Measurements from ENCODE around the gene BHLHE23.
A peak's percentile ranks its signal among the peaks of the same experiment; 100 is the strongest.

The BHLHE23 gene

DNA sequence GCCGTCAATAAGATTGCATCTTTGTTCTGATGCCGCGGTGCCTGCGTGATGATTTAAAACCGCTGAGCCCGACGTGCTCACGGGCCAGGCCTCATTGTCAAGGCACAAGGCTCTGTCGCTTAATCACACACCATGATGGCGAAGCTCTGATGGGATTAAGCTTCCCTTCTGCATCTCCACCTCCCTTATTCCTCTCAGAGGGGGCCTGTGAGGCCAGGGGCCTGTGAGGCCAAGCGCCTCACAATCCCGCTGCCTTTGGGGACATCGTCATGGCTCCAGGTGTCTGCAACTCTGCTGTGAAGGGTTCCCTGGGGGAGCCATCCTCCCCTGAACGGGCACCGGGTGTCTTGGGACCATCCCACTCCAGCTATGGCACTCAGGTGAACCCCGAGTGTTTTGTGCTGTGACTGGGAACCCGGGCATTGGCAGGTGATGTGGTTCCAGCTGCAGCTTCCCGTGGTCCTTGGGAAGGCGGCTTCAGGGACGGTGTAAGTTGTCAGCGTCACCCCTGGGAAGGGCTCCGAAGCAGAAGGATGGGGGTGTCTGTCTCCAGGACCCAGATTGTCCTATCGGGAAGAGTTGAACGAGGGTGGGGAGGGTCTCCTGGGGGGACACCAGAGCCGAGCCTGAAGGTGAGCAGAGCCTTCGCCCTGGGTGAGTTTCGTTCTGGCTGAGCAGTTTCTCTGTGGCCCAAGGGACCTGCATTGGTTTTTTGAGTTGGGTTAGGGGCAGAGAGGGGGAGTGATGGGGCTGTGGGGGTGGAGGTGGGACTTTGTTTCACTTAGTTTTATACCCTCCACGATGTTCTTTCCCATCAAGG lies 18.0 kb upstream of the BHLHE23 start:
- DNase-seq, result no peak

DNA sequence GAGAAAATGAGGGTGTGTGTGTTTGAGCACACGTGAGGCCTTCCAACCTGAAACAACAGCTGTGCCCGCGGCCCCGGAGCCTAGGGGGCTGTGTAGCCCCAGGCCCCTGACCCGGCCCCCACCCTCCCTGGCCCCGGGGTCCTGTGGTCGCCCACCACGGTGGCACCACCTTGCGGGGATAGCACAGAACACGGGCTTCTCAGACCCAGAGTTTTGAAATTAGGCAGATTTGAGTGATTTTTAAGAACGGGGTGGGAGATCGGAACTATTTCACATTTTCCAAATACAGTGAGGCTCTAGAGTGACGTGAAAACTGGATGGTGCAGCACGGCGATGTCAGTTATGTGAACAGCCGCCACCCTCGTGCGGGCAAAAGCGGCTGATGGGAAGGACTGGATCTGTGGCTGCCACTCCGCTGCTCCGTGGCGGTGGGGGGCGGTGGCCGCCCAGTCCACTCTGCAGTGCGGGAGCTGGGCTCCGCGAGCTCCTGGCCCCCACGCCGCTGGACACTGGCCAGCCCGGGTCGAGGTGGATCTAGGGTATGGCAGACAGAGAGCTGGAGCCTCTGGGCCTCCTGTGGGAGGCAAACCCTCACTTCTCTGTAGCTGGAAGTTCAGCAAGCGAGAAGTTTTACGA lies 17.3 kb upstream of the BHLHE23 start:
- DNase-seq, result no peak

DNA sequence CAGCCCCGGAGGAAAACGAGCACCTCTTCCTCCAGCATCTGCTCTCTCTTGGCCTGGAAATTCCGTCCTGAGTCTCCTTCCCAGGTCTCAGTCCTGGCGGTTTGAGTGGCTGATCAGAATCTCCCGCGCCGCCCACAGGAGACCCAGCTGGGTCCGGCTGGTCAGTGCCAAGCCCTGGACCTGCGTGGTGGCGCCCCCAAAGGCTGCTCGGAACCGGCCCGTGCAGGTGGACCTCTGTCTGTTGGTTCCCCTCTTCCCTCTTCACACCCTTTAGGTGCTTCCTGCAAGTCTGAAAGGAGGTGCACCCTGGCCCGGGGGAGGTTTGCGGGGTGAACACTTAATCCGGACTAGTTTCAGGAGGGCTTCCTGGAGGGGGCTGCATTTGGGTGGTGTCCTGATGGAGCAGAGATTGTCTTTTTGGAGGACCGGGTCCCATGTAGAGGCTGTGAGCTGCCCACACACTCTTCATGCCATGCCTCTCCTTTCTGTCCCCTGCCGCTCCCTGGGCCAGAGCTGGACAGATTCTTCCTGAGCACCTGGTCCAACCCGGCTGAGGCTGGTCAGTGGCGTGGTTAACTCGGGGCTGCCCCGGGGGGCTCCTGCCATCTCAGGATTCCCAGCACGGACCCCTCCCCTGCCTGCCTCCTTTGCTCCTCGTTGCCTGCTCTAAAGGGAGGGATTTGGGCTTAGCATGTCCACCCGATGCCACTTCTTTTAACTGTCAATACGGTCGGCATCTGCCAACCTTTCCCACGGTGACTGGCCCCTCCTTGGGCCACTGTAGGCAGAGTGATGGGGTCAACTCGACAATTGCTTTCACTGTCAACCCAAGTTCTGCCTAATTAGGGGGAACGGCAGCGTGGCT lies 16.5 kb upstream of the BHLHE23 start:
- DNase-seq, result no peak

DNA sequence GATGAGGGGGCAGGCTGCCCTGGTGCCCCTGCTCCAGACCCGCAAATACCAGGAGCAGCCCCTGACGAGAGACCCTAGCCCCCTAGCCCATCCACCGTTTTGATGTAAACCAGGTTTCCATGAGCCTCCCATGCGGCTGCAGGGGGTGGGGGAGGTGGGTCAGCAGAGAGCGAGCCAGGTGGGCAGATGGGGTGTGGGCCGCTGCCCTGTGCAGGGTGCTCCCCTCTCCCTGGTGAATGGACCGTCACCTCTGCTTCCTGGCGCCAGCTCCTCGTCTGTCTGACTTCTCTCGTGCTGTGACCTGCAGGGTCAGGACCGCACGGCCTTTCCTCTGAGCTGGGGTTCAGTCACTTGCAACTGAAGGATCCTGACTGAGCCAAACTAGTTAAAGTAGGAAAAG lies 15.7 kb upstream of the BHLHE23 start:
- no peak for DNase-seq

DNA sequence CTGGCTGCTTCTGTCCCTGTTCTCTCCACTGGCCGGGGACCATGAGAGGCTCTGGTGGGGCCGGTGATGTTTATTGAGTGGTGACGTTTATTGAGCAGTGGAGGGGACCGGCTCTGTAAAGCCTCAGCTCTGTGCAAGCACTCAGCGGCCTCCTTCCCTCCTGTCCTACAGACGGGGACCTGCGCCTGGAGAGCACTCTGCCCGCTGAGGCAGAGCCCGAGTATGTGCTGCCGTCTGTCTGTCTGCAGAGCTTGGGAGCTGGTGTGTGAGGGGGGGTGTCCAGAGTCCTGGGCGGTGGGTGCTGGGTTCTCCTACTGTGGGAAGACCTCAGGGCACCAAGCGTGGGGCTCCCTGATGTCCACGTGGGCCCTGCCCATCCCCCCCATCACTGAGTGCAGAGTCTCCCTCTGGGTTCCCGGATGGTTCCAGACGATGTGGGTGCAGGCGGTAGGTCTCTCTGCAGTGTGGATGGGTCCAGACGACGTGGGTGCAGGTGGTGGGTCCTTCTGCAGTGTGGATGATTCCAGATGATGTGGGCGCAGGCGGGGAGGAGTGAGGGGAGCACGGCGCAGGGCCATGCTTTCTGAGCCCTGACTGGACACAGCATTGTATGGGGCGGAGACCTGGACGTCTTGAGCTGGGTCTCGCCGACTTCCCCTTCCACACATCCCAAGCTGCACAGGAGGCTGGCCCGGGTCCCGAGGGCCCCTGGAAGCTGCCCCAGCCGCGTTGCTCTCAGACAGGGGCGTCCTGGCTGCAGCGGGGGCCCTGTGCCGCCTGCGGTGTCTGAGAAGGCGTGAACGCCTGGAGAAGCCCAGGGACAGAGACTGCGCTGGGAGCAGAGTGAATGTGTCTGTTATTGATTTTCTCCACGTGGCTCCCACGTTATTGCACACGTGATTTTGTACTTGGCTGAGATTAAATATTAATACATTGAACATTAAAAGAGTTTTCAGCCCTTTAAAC lies 14.9 kb upstream of the BHLHE23 start:
- no peak for DNase-seq

DNA sequence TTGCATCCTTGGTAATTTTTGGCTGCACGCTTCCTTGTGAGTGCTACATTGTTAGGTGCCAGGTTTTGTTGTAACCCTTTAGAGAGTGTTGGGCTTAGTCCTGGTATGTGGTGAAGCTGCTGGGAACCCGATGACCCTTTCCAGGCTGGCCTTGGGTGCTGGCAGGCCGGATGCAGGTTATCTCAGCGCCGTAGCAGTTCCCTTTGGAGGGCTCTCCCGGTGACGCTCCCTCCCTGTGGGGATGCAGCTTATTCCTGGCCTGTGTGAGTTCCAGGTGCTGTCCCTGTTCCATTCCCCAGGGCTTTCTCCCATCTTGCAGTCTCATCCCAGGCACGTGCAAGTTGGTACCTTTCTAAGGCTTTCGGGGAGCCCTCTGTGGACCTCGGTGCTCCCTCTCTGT lies 13.9 kb upstream of the BHLHE23 start:
- DNase-seq, result no peak

DNA sequence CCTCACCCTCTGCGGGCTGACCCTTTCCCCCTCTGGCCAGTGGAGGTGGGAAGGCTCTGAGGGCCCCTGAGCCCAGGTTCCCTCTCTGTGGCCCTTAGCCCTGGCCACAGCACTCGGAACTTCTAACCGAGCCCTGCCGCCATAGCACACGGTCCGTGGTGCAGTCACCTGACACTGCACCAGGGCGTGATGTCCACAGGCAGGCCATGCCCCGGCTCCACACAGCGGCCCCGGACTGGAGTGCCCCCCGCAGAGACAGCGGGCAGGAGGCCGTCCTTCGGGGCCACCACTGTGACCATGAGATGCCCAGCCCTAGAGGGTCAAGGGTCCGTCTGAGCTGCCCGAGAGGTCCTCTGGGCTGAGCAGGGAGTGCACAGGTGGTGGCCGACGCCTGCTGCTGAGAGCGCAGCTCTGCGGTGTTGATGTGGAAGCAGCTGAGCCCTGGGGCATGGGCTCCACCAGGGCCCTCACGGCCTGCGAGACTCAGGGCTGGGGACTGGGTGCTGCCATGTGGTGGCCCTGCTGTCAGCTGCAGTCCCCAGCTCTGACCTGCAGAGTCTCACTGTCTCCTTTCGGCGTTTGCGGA lies 11.2 kb upstream of the BHLHE23 start:
- DNase-seq, result no peak

DNA sequence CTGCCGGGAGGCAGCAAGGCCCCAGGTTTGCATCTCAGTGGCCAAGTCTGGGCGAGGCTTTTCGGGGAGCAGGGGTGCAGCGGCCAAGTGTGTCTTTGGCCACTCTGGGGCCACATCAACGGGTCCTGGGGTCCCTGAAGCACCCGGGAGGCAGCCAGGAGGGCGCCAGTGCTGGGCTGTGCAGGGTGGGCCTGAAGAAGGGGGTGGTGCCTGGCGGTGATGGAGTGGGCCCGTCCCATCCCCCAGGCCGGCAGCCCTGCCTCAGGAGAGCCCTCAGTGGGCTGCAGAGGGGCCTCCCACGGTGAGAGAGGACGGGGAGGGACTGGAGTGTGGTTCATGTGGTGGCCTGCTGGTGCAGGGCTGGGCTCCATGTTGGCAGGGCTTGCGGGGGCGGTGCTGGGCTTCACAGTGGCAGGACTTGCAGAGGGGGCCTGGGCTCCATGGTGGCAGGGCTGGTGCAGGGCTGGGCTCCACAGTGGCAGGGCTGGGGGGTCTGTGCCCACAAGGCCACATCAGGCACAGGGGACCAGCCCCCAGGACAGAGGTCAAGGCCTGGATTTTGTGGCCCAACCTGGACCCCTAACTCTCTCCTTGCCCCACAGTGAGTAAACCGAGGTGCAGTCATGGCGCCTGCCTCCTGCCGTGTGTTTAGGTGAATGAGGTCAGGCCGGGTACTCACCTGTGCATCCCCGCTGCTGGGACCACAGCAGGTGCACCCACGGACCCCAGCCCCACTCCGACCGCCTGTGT lies 10.5 kb upstream of the BHLHE23 start:
- DNase-seq, result no peak

DNA sequence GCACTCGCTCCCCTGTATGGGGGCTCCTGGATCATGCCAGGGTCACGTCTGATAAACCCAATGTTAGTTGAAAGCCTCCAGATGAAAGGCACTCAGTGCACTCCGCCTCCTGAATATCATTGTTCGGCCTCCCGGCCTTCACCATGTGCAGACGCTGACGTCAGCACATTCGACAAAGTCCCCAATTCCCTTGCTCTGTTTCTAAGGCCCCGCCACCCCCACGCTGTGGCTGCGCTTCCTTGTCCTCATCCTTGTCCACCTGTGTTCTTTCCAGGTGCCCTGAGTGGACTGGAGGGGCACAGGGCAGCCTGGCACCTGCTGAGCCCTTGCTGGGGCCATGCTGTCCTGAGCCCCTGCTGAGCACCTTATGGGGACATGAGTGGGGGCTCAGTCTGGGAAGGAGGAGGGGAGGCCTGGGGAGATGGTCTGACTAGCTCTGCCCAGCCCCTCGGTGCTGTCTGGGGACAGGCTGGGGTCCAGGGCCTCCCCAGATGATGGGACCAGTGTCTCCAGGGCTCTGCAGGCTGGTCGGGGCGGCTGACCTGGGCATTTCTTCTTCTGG lies 9.8 kb upstream of the BHLHE23 start:
- no peak for DNase-seq

DNA sequence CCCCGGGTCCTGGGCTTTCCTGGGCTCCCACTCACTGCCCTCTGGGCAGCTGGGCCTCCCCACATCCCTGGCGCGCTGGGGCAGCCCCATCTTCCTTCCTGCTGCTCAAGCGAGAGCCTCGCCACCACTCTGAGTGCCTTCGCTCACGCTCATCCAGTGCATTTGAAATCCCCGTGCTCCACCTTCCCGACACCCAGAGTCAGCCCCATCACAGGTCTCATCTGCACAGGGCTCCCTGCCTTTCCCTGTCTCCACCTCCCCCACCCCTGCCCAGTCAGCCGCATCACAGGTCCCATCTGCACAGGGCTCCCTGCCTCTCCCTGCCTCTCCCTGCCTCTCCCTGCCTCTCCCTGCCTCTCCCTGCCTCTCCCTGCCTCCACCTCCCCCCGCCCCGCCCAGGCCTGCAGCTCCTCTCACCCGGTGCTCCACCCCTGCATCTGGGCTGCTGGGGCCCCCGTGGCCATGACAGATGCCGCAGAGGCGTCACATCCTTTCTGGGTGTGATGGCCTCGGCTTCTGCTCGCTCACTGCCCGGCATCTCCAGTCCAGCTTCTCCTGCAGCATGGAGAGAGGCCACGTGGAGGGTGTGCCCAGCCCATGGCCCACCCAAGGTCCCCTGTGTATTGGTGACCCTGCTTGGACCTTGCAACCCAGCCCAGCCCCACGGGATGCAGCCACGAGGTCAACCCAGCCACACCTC lies 9.0 kb upstream of the BHLHE23 start:
- no peak for DNase-seq

DNA sequence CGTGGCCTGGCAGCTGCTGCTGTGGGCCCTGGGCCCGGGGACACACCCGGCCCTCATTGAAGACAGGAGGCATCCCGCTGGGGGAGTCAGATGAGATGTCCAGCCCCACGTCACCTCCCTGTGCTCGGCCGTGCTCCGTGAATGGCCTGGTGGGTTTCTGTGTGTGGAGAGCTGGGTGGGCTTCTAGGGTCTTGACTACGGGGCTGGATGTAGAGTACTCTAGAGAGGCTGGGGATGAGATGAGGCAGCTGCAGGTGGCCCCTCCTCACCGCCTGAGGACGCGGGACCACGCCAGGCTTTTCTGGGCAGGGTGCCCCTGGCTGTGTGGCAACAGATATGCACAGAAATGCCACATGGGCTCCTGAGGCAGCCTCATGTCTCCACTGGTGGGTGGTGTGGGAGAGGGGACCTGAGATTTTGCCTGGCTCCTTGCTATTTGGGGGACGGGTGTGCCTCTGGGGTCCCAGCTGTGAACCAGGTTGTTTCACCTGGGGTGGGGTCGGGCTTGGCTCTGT lies 8.4 kb upstream of the BHLHE23 start:
- no peak for DNase-seq

DNA sequence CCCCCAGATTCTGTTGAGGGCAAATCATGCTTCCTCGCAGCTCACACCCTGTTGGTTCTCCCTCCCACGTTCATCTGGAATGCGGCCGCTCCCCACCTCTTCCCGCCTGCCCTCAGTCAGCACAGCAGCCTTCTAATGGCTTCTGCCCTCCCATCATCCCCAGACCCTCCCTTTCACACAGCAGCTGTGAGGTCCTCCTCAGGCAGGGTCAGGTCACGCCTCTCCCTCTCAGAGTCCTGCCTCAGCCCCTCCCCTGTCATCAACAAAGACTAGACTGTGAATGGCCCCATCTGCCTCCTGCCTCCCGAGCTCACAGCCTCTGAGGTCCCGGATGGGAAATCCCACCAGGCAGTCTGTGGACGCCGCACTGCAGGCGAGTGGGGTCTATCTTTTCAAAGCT lies 7.9 kb upstream of the BHLHE23 start:
- DNase-seq, result peak; percentile 38

DNA sequence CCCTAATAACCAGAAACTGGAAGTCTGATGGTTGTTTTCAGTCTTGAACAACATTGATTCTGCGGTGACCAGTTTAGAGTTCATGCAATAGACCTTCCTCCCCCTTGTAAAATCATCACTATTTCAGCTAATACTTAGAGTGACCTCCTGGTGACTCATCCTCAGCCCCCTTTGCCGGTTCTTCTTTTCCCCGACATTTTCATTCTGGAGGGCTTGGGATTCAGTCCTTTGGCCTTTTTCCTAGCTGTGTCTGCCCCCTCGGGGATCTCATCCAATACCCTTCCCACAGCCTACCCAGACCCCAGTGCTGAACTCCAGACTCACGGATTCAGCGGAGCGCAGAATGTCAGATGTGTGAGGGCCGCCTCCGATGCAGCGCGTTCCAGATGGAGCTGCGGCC lies 7.5 kb upstream of the BHLHE23 start:
- no peak for DNase-seq

DNA sequence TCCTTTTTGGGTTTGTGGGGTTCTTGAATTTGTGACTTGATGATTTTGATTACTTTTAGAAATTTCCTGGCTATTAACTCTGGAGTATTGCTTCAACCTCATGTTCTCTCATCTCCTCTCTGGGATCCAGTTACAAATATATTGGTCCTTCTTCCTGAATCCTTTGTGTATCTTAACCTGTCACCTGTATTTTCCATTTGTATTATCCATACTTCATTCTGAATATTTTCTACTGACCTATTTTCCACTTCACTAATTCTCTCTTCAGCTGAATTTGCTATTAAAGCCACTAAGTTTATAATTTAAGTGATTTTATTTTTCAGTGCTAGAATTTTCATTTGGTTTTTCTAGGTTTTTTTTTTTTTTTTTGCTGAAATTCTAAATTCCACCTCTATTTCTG lies 6.4 kb upstream of the BHLHE23 start:
- DNase-seq, result no peak

DNA sequence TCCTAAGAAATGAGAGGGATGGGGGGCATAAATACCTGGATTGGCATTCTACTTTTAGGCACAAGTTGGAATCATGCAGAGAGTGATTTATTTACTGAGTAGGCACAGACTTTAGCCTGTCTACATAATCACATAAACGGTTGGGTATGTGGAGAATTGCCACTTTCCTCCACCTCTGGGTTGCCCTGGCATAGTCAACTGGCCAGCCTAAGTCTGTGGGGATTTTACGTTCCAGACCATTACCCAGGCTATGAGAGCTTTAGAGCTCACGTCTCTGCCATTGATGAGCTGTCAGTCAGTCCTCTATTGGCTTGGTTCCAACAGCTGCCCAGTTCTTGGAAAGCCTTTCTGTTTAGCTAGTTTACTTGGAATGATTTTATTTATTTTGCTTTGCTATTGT lies 5.0 kb upstream of the BHLHE23 start:
- DNase-seq, result no peak

DNA sequence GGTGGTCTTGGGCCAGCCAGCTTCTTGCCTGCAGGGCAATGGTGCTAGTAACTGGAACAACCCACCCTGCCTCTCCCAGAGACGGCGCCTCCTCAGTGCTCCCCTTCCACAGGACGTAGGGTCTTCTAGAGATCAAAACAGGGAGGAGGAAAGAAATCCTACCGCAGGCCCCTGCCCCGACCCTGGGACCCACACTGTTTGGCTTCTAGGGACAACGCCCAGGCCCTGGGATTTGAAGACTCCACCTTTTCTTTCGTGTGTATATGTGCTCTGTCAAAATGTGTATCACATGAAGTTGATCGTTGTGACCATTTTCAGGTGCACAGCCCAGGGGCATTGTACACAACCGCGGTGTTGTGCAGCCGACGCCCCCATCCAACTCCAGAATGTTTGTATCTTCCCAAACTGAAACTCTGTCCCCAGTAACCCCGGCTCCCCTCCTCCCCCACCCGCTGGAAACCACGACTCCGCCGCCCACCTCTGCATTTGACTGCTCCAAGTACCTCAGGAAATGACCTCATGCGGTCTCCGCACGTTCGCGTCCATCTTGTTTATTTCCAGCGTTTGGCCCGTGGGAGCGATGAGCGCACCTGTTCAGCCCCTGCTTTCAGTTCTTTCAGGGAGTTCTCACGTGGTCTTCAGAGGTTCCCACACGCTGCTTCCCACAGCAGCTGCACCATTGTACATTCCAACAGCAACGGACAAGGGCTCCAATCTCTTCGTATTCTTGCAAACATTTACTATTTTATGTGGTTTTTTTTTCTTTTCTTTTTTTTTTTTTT lies 3.4 kb upstream of the BHLHE23 start:
- DNase-seq, result no peak

DNA sequence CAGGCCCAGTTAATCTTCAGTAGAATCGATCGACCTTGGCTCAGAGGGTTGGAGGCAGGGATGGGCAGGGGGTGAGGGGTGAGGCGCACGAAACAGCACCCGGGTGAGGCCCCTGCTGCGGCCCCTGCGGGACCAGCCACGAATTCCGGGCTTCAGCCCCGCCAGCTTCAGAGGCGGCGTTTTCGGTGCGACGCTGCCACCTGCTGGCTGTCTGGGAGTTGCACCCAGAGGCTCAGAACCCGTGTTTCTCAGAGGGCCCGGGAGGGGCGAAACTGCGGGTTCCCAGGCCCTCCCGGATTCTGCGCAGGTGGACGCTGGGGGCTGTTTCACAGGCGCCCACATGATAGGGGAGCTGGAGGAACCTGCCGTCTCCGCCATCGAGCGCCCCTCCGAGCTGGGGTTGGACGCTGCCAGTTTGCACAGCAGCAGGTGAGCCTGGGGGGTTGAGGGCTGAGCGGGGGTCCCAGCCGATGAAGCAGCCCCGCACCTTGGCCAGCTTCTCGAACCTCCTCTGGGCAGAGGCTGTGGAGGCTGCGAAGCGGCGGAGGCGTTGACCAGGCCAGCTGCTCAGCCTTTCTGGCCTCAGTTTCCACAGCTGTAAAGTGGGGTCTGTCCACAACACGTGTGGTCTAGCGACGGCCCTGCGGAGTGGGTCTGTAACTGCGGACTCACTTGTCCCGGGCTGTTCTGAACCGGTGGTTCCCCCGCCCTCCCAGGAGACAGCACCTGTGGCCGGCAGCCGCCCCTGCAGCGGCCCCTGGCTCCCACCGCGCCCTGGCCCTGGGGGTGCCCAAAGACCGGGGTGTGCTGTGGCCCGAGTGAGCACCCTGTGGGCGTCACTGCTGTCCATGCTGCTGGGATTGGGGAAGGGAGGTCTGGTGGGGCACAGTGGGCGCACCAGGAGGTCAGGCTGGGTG lies 2.5 kb upstream of the BHLHE23 start:
- DNase-seq, result peak; percentile 86

DNA sequence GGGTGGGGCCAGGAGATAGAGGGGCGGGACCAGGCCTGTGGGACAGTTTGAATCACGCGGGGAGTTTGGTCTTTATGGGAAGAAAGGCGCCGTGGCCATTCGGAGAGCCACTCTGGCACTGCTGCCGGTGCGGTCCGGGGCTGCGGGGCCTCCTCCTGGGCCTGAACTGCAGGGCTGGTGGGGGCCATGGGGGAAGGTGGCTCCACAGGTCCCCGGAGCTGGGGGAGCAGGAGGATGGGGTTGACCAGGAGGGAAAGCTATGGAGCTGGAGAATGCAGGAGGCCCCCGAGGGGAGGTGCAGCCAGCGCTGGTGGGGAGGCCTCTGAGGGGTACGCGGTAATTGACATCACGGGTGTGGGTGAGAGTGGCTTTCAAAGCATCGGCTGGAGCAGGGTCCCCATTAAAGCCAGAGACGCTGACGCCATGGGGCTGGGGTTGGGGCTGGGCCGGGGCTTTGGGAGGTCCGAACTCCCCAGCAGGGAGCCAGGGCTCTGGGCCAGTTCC lies 1.8 kb upstream of the BHLHE23 start:
- no peak for DNase-seq
